Spleen (tissue), 11 donors: ENCODE results near the gene ECM1. TPM values are rescaled to one million over a fixed set of nuclear protein-coding genes. Genes with fewer than 3 reads are reported as not detected.

Experiments
- DNase-seq: peaks from one replicate; pipeline ENCODE4 v3.0.0-alpha.2; 2020
- H3K27ac ChIP-seq, 8 donors: fragments of 200-600 bp; sonication (generic) in 7 of 8; 1 replicate in 4 of 8; 2 replicates in 4 of 8; pipeline versions ENCODE4 v1.5.0 to v1.8.0; 2016 to 2021; ENCODE audit warnings: inconsistent platforms in 4 of 8, mild to moderate bottlenecking in 4 of 8, moderate library complexity in 1 of 8
- H3K27me3 ChIP-seq, 7 donors: fragments of 200-600 bp; sonication (generic) in 6 of 7; replicated peaks in 1 of 7; 1 replicate in 4 of 7; 2 replicates in 3 of 7; pipeline versions ENCODE4 v1.5.0 to v1.8.0; 2016 to 2021; ENCODE audit warnings: inconsistent platforms in 3 of 7, mild to moderate bottlenecking in 1 of 7
- H3K36me3 ChIP-seq, 6 donors: fragments of 200-600 bp; sonication (generic) in 5 of 6; 1 replicate in 4 of 6; 2 replicates in 2 of 6; pipeline versions ENCODE4 v1.5.0 to v1.8.0; 2016 to 2021; ENCODE audit warnings: inconsistent platforms in 2 of 6
- H3K4me1 ChIP-seq, 6 donors: fragments of 200-600 bp; sonication (generic) in 5 of 6; 1 replicate in 3 of 6; 2 replicates in 3 of 6; pipeline versions ENCODE4 v1.5.0 to v1.8.0; 2016 to 2021; ENCODE audit warnings: inconsistent platforms in 3 of 6
- H3K4me3 ChIP-seq, 8 donors: fragments of 200-600 bp; sonication (generic) in 7 of 8; 1 replicate in 4 of 8; 2 replicates in 4 of 8; pipeline versions ENCODE4 v1.5.0 to v1.8.0; 2016 to 2021; ENCODE audit warnings: inconsistent platforms in 4 of 8, mild to moderate bottlenecking in 4 of 8, moderate library complexity in 2 of 8
- H3K9me3 ChIP-seq, 8 donors: fragments of 200-600 bp; sonication (generic) in 7 of 8; 1 replicate in 4 of 8; 2 replicates in 4 of 8; pipeline versions ENCODE4 v1.5.0 to v1.8.0; 2016 to 2021; ENCODE audit warnings: inconsistent platforms in 4 of 8
- CTCF ChIP-seq, 11 experiments: fragments of 200-600 bp in 7 of 11; fragments of 450-650 bp in 4 of 11; sonication (generic) in 4 of 11; IDR thresholded peaks in 8 of 11; conservative IDR thresholded peaks in 3 of 11; 1 replicate in 7 of 11; 2 replicates in 4 of 11; pipeline versions ENCODE4 v1.4.0 to v1.8.0; 2016 to 2021; ENCODE audit warnings: antibody characterized with exemption in 11 of 11, inconsistent platforms in 4 of 11, mild to moderate bottlenecking in 1 of 11
- POLR2A ChIP-seq, 3 donors: fragments of 450-650 bp; IDR thresholded peaks; one replicate each; pipeline ENCODE4 v1.5.1; 2017; ENCODE audit warnings: antibody characterized with exemption in 3 of 3, mild to moderate bottlenecking in 1 of 3
- POLR2AphosphoS5 ChIP-seq, 3 donors: sonication (generic); formaldehyde crosslinking; IDR thresholded peaks; one replicate each; pipeline ENCODE4 v1.5.1; 2017; ENCODE audit warnings: antibody characterized with exemption in 3 of 3
- WGBS, 5 donors: extraction: QIAGEN DNeasy Blood & Tissue Kit in 3 of 5; methylation state at CpG; one replicate each; pipeline versions ENCODE4 v1.1.5 to v1.1.7; 2013 to 2018; 5-methylcytosine and 5-hydroxymethylcytosine counted together
- intact Hi-C: fragments of 100-400 bp; cut with DNase I; formaldehyde crosslinking; loops from one replicate; pipeline ENCODE4 v1.15.0; 2023; ENCODE audit warnings: low total_unique reads
- polyA plus RNA-seq, 3 donors: library from polyadenylated mRNA; stranded (reverse); fragments of 200-250 nt; gene quantifications; one replicate each; pipeline ENCODE4 v1.2.1, GENCODE V29; 2013
- total RNA-seq, 7 donors: library from RNA; depleted of rRNA in 3 of 7; stranded (reverse); fragments of >200 nt in 3 of 7; fragmentation: NEBNext Ultra II Directional in 4 of 7; extraction: Animal tissue kit (Norgen Biotek cat#: 25700) in 4 of 7; gene quantifications; one replicate each; pipeline versions ENCODE4 v1.1.0 to v1.2.1, GENCODE V29; 2016 to 2021
- donor health status: healthy with polysubstance abuse.
- donor health status: DM: no; HTN: no; CAD: no; lungs with moderate emphysema.
- donor health status: DM: no; HTN: no; CAD: no.
- donor health status: Bipolar disorder and iron deficiency.
- donor health status: healthy.
- donor health status: DM: no; HTN: no; CAD: no.
- donor health status: DM: yes; HTN: yes; CAD: no.

Gene ECM1
- total and polyA plus RNA-seq, 10 donors: 2.7 to 16.5 (median 9.9) TPM

GRCh38 chr1:150537732-150538684 lies 30.1 kb downstream of the ECM1 start:
- no peak for TF ChIP-seq POLR2AphosphoS5 (IDR thresholded peaks at IDR 0.05)
- no peak for TF ChIP-seq CTCF (IDR thresholded peaks at IDR 0.05 in 8 of 11, conservative IDR thresholded peaks at IDR 0.05 in 3 of 11)
- no peak for TF ChIP-seq POLR2A (IDR thresholded peaks at IDR 0.05)
- no peaks in the 10 kb centered on the region for H3K36me3 ChIP-seq
- intact Hi-C loops: no loop called here
- WGBS, 5 donors: 68 to 86% (median 79%) methylated on average over 17 of the region's 17 CpGs
- no peaks in the 10 kb centered on the region for H3K4me1 ChIP-seq
- DNase-seq: peak; percentile 47
- H3K4me3 ChIP-seq: no peak overlapping the region
- peak overlapping the region in 1 of 8 donors; percentile 53 for H3K27ac ChIP-seq
- H3K27me3 ChIP-seq: no peaks in the 10 kb centered on the region
- no peaks in the 10 kb centered on the region for H3K9me3 ChIP-seq

GRCh38 chr1:150543500-150544143 lies 35.7 kb downstream of the ECM1 start:
- intact Hi-C loops: no loop called here
- Histone ChIP-seq H3K4me1 (peaks cover 0 to 9% (median 7%) of the 10 kb centered on the region in 6 donors), H3K27me3 (peaks cover 0 to 41% (median 0%) of the 10 kb centered on the region in 7 donors), H3K27ac (no peak overlapping the region), H3K9me3 (no peaks in the 10 kb centered on the region), H3K4me3 (no peak overlapping the region), H3K36me3 (no peaks in the 10 kb centered on the region)
- DNase-seq: peak; percentile 34
- no peak for TF ChIP-seq POLR2A (IDR thresholded peaks at IDR 0.05)
- WGBS, 5 donors: 85 to 91% (median 86%) methylated on average over 13 of the region's 13 CpGs

GRCh38 chr1:150544204-150544603 lies 36.3 kb downstream of the ECM1 start:
- Histone ChIP-seq H3K4me1 (peaks cover 0 to 12% (median 9%) of the 10 kb centered on the region in 6 donors), H3K9me3 (no peaks in the 10 kb centered on the region), H3K4me3 (no peak overlapping the region), H3K27me3 (peaks cover 0 to 45% (median 0%) of the 10 kb centered on the region in 7 donors), H3K36me3 (no peaks in the 10 kb centered on the region), H3K27ac (no peak overlapping the region)
- WGBS, 5 donors: 81 to 91% (median 89%) methylated on average over 3 of the region's 3 CpGs
- no peak for TF ChIP-seq CTCF (IDR thresholded peaks at IDR 0.05 in 8 of 11, conservative IDR thresholded peaks at IDR 0.05 in 3 of 11)
- no peak for TF ChIP-seq POLR2AphosphoS5 (IDR thresholded peaks at IDR 0.05)
- TF ChIP-seq POLR2A (IDR thresholded peaks at IDR 0.05): no peak
- intact Hi-C loops: no loop called here
- DNase-seq: no peak

- 80 to 86% (median 84%) methylated on average over 6 of the region's 6 CpGs for WGBS, 5 donors
Measured at GRCh38 chr1:150545486-150546032, 37.6 kb downstream of the ECM1 start.

More at GRCh38 chr1:150545486-150546032, 37.6 kb downstream of the ECM1 start:
- DNase-seq: peak; percentile 6
- intact Hi-C loops: no loop called here
- peaks cover 0 to 59% (median 0%) of the 10 kb centered on the region in 7 donors for H3K27me3 ChIP-seq
- H3K4me3 ChIP-seq: no peak overlapping the region
- no peak overlapping the region for H3K27ac ChIP-seq
- no peaks in the 10 kb centered on the region for H3K9me3 ChIP-seq
- H3K4me1 ChIP-seq: peaks cover 7 to 26% (median 21%) of the 10 kb centered on the region in 6 donors
- no peaks in the 10 kb centered on the region for H3K36me3 ChIP-seq
- TF ChIP-seq CTCF (IDR thresholded peaks at IDR 0.05 in 8 of 11, conservative IDR thresholded peaks at IDR 0.05 in 3 of 11) (no peak), POLR2A (IDR thresholded peaks at IDR 0.05) (no peak), POLR2AphosphoS5 (IDR thresholded peaks at IDR 0.05) (no peak)
